K562 (cell line): Measurements from ENCODE around the gene LONRF2. TPM values are rescaled to one million over a fixed set of nuclear protein-coding genes. Genes with fewer than 3 reads are reported as not detected.

Experiments used
- BMI1 ChIP-seq: fragments of 150-350 bp; IDR thresholded peaks from 2 replicates; pipeline ENCODE4 v1.6.1; 2014; ENCODE audit warnings: low read length
- DACH1 ChIP-seq: fragments of 450-650 bp; IDR thresholded peaks from 2 replicates; pipeline ENCODE4 v1.6.1; 2018; ENCODE audit not compliant: partially characterized antibody
- ELK3 ChIP-seq: fragments of 450-650 bp; formaldehyde crosslinking; IDR thresholded peaks from 2 replicates; pipeline ENCODE4 v1.4.0; 2020; ENCODE audit warnings: mild to moderate bottlenecking
- KLF6 ChIP-seq: fragments of 250-450 bp; sonication (Bioruptor Pico); IDR thresholded peaks from 2 replicates; pipeline ENCODE4 v1.4.0; 2020; ENCODE audit warnings: mild to moderate bottlenecking, moderate library complexity, borderline replicate concordance
- LEF1 ChIP-seq: fragments of 450-650 bp; IDR thresholded peaks from 2 replicates; pipeline ENCODE4 v1.6.1; 2016; ENCODE audit warnings: mild to moderate bottlenecking
- MNT ChIP-seq, 2 experiments: fragments of 450-650 bp; conservative IDR thresholded peaks; 2 replicates each; pipeline ENCODE4 v1.6.1; 2017; ENCODE audit warnings: mild to moderate bottlenecking in 2 of 2, moderate library complexity in 2 of 2
- PYGO2 ChIP-seq: fragments of 450-650 bp; IDR thresholded peaks from 2 replicates; pipeline ENCODE4 v1.6.1; 2016; ENCODE audit warnings: mild to moderate bottlenecking, missing genetic modification characterization, moderate library complexity, missing compliant biosample characterization
- RFX1 ChIP-seq: fragments of 450-650 bp; IDR thresholded peaks from 2 replicates; pipeline ENCODE4 v1.6.1; 2016; ENCODE audit warnings: mild to moderate bottlenecking, moderate library complexity
- TRIM25 ChIP-seq: fragments of 450-650 bp; IDR thresholded peaks from 2 replicates; pipeline ENCODE4 v1.7.0; 2016; ENCODE audit warnings: borderline replicate concordance
- ZFP1 ChIP-seq: fragments of 450-650 bp; formaldehyde crosslinking; IDR thresholded peaks from 2 replicates; pipeline ENCODE4 v1.4.0; 2020; ENCODE audit warnings: mild to moderate bottlenecking, mixed read lengths
- ZNF134 ChIP-seq: fragments of 250-450 bp; sonication (Bioruptor Pico); conservative IDR thresholded peaks from 2 replicates; pipeline ENCODE4 v1.4.0; 2020
- polyA plus RNA-seq, 8 experiments: library from polyadenylated mRNA; depleted of rRNA in 4 of 8; stranded (reverse) in 5 of 8; unstranded in 3 of 8; fragments of >200 nt; fragmentation: Nextera tagmentation in 2 of 8; fragmentation: Illumina TruSeq in 1 of 8; extraction: Ambion mirVana in 2 of 8; extraction: Trizol in 1 of 8; gene quantifications; 2 replicates each; pipeline versions ENCODE4 v1.2.1 to v1.2.3, GENCODE V29; 2011 to 2014; ENCODE audit warnings: inconsistent platforms in 1 of 8, missing spikeins in 1 of 8
- total RNA-seq, 7 experiments: library from RNA; depleted of rRNA in 6 of 7; stranded (reverse); fragments of >200 nt in 6 of 7; fragmentation: Illumina TruSeq in 2 of 7; extraction: Trizol in 2 of 7; gene quantifications; 2 replicates each; pipeline versions ENCODE4 v1.2.1 to v1.2.3, GENCODE V29; 2011 to 2021; ENCODE audit warnings: low replicate concordance in 1 of 7

LONRF2 gene
- total and polyA plus RNA-seq, 9 of the 15 experiments (the other 6 are each of a cell fraction or from before 2014, with no cell fraction given), result 0.35 to 5.0 (median 2.7) TPM

GRCh38 chr2:100242476-100242875 is 79.8 kb downstream of the LONRF2 start (continued):
- TF ChIP-seq MNT (conservative IDR thresholded peaks at IDR 0.05) (no peak), KLF6 (CRISPR knock-in tag) (no peak), ZNF134 (CRISPR knock-in tag) (no peak), BMI1 (no peak), ELK3 (CRISPR knock-in tag) (no peak), PYGO2 (tag) (no peak), DACH1 (no peak), TRIM25 (no peak), RFX1 (no peak), LEF1 (no peak), ZFP1 (no peak)
